AML-193 (cell line): ENCODE measurements around the gene CIITA.

Source experiments
- DNase-seq, 2 experiments: peaks; one replicate each; lab custom pipeline; 2025; lab: John Stamatoyannopoulos, UW

The CIITA gene

DNA sequence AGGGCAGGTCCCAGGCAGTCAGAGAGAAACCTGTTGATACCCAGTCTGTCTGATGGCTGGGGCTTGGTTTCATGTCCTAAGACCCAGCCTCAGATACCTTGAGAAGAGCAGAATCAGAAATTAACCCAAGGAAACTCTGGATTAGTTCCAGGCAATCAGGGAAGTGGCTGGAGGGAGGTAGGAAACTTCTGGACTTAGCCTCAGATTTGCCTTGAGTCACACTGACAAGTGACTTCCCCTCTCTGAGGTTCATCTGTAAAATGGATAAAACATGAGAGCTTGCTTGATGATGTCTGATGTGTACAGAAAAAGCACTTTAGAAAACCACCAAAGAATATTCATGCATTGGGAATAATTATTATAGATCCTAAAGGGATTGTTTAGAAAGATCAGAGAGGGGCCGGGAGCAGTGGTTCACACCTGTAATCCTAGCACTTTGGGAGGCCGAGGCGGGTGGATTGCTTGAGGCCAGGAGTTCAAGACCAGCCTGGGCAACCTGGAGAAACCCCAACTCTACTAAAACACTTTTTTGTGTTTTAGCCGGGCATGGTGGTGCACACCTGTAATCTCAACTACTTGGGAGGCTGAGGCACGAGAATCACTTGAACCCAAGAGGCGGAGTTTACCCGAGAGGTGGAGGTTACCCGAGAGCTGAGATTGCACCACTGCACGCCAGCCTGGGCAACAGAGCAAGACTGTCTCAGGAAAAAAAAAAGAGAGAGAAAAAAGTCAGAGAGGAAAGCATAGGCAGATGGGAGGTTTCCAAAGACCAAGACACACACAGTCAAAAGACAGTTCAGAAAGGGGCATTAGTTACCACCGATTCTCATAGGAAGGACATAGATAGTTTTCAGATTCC lies 3.8 kb downstream of the CIITA start:
- no peak for DNase-seq

DNA sequence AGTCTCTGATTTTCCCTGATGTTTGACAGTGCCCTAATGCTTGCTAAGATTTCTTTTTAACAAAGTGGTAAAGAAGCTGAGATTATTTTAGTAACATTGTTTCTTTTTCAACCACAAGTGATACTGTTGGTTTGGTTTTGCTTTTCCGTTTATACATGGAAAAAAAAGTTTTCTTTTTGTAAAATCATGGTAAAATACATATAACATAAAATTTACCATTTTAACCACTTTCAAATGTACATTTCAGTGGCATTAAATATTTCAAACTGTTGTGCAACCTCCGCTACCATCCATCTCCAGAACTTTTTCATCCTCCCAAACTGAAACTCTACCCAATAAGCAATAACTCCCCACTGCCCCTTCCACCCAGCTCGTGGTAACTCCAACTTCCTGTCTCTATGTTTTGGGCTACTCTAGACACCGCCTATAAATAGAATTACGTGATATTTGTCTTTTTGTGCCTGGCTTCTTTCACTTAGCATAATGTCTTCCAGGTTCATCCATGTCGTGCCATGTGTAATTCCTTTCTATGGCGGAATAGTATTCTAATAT lies 4.6 kb downstream of the CIITA start:
- no peak for DNase-seq

DNA sequence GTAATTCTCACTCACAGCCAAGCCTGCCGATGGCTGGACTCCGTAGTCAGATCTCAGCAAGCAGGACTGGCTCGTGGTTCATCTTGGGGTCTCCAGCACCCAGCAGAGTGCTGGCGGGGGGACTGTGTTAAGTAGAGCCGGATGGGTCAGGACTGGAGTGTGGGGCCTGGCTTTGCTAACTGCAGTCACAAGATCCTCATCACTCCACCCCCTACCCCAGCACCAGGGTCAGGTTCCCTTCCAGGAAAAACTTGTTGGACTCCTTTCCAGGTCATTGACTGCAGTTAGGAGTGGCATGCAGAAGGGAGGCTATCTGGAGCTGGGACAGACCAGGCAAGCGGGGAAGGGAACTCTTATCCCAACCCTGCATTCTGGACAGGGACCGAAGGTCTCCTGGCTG lies 6.0 kb downstream of the CIITA start:
- no peak for DNase-seq

DNA sequence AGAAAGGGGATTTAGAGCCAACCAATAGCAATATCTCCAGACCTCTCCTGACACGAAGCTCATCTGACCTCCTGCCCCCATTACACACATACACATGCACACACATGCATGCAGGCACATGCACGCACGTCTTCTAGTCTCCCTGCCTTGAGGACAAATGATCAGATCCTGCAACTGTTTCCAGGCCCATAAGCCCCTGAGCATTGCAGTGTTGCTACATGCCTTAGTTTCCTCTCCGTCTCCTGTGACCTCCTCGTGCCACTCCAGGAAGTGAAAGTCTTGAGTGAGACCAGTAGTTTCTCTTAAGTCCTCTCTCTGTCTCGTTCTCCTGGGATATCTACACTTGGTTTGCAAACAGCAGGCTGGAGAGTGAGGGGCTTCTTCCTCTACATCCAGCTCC lies 8.2 kb downstream of the CIITA start:
- DNase-seq, result no peak

DNA sequence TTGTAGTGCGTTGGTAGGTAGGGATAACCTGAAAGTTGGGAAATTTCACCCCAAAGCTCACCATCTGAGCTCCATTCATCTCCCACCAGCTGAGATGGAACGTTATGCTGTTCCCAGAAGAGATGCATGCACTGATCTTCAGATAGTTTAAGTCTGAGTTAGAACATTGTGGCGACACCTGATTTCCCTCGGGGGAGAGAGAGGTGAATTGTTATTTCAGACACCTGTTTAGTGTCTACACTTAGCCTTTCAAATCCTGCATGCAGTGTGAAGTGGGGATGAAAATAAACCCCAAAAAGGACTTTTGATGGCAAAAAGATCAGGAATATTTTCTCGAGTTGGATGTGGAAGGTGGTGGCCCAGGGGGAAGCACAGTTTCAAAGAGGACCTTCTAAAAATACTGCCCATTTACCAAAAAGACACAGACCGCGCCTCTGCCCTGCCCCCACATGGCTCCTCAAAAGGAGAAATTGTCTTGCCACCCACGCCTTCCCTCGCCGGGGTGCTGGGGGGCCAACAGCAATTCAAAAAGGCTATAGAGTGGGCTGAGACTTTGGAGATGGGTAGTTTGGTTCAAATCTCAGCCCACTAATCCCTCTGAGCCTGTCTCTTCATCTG lies 11.4 kb downstream of the CIITA start:
- DNase-seq, result no peak

DNA sequence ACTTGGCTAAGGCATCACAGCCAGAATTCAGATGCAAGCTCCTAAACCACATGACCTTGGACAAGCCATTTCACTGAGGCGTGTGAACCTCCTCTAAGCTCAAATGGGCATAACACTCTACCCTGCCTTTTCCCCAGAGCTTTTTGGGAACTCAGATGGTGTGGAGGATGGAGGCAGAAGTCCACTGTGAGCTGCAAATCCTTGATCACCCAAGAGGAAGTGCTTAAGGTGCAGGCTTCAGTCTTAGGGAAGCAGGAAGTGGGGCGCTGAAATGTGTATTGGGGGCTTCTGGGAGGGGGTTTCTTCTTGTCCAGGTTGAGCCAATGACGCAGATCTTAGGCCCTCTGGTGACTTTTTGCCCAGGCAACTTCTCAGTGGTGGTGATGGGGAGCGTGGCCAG lies 12.9 kb downstream of the CIITA start:
- no peak for DNase-seq

DNA sequence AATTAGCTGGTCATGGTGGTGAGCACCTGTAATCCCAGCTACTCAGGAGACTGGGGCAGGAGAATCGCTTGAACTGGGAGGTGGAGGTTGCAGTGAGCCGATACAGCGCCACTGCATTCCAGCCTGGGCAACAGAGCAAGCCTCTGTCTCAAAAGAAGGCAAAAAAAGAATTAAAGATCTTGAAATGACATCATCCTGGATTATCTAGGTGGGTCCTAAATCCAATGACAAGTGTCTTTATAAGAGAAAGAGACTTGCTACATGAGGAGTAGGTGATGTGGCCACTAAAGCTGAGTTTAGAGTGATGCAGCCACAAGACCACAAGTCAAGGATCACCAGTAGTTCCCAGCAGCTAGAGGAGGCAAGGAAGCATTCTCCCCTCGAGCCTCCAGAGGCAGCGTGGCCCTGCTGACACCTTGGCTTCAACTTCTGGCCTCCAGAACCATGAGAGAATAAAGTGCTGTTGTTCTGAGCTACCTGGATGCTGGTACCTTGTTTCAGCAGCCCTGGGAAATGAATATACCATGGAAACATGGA lies 15.8 kb downstream of the CIITA start:
- no peak for DNase-seq

DNA sequence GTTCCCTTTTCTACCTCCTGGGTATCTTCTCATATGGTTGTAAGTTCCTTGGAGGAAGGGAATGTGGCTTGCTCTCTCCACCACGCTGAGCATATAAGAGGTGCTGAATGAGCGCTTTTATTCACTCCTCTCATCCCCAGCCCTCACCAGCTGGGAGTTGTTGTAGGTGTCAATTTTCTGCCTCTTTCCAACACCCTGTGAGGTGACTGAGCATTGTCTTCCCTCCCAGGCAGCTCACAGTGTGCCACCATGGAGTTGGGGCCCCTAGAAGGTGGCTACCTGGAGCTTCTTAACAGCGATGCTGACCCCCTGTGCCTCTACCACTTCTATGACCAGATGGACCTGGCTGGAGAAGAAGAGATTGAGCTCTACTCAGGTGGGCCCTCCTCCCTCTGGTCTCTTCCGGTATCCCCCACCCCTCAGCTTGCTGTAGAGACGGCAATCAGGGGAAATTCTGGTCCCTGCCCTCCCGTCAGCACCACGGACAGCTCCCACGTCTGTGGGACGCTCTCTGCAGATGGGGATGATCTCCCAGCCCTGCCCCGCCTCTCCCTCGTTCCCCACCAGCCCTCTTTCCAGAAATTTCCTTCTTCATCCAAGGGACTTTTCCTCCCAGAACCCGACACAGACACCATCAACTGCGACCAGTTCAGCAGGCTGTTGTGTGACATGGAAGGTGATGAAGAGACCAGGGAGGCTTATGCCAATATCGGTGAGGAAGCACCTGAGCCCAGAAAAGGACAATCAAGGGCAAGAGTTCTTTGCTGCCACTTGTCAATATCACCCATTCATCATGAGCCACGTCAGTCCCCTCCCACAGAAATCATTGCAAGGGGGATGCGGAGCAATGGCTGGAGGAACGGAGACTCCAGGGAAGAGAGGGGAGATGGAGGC lies 18.3 kb downstream of the CIITA start:
- no peak for DNase-seq

DNA sequence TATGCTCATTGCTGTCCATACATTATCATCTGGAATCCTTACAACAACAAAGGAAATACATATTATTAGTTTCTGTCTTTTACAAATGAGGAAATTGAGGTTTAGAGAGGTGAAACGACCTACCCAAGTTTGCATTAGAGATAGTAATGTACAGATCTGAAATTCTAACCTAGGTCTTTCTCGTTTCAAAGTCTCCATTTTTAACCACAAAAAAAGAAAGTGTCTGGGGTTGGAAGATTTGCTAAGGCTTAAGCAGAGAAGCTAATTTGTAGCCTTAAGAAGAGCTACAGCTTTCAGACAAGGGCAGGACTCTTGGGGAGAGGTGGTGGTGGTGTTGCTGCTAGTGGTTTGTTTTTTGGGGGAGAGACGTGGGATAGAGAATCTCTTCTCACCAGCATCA lies 19.2 kb downstream of the CIITA start:
- DNase-seq, result no peak

DNA sequence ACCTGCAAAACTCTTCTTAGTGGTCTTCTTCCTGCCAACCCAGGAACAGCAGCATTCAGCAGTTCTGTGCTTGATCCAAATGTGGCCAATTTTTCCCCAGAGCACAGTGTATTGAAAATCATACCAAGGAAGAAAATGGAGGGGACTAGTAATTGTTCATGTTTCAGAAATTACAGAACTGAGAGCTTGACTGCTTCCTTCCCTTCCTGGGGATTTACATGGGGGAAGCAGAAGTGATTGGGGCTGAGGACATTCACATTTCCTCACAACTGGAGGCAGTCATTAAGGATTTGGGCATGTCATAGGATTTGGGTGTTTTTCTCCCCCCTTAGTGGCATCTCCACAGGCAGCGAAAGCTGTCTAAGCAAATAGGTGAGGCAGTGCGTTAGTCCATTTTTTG lies 19.7 kb downstream of the CIITA start:
- DNase-seq, result no peak

DNA sequence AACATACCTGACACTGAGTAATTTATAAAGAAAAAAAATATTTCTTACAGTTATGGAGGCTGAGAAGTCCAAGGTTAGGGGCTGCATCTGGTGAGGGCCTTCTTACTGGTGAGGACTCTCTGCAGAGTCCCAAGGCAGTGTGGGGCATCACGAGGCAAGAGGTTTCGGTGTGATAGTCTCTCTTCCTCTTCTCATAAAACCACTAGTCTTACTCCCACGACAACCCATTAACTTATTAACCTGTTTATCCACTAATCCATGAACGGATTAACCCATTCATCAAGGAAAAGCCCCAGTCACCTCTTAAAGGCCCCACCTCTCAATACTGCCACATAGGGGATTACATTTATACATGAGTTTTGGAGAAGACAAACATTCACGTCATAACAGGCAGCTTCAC lies 20.1 kb downstream of the CIITA start:
- DNase-seq, result no peak

DNA sequence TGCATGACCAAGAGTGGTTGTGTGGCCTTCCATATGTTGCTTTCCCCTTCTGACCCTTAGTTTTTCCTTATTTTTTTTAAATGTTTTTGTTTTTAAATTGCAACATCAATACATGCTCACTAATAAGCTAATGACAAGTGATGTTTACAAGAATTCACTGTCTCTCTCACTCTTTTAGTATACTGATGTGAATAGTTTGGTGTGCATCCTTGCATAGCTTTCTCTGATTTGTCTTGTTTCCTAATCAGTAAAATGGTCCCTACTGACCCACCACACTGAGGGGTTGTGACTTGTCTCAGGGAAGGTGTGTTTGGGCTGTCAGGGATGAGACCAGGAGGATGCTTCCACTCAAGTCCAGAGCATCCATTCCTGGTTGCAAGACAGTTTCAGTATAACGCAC lies 26.0 kb downstream of the CIITA start:
- no peak for DNase-seq

DNA sequence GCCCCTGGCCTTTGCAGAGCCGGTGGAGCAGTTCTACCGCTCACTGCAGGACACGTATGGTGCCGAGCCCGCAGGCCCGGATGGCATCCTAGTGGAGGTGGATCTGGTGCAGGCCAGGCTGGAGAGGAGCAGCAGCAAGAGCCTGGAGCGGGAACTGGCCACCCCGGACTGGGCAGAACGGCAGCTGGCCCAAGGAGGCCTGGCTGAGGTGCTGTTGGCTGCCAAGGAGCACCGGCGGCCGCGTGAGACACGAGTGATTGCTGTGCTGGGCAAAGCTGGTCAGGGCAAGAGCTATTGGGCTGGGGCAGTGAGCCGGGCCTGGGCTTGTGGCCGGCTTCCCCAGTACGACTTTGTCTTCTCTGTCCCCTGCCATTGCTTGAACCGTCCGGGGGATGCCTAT lies 29.5 kb downstream of the CIITA start:
- DNase-seq, result no peak

DNA sequence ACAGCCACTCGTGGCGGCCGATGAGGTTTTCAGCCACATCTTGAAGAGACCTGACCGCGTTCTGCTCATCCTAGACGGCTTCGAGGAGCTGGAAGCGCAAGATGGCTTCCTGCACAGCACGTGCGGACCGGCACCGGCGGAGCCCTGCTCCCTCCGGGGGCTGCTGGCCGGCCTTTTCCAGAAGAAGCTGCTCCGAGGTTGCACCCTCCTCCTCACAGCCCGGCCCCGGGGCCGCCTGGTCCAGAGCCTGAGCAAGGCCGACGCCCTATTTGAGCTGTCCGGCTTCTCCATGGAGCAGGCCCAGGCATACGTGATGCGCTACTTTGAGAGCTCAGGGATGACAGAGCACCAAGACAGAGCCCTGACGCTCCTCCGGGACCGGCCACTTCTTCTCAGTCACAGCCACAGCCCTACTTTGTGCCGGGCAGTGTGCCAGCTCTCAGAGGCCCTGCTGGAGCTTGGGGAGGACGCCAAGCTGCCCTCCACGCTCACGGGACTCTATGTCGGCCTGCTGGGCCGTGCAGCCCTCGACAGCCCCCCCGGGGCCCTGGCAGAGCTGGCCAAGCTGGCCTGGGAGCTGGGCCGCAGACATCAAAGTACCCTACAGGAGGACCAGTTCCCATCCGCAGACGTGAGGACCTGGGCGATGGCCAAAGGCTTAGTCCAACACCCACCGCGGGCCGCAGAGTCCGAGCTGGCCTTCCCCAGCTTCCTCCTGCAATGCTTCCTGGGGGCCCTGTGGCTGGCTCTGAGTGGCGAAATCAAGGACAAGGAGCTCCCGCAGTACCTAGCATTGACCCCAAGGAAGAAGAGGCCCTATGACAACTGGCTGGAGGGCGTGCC lies 30.1 kb downstream of the CIITA start:
- DNase-seq, result no peak

DNA sequence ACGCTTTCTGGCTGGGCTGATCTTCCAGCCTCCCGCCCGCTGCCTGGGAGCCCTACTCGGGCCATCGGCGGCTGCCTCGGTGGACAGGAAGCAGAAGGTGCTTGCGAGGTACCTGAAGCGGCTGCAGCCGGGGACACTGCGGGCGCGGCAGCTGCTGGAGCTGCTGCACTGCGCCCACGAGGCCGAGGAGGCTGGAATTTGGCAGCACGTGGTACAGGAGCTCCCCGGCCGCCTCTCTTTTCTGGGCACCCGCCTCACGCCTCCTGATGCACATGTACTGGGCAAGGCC lies 30.7 kb downstream of the CIITA start:
- DNase-seq, result no peak

DNA sequence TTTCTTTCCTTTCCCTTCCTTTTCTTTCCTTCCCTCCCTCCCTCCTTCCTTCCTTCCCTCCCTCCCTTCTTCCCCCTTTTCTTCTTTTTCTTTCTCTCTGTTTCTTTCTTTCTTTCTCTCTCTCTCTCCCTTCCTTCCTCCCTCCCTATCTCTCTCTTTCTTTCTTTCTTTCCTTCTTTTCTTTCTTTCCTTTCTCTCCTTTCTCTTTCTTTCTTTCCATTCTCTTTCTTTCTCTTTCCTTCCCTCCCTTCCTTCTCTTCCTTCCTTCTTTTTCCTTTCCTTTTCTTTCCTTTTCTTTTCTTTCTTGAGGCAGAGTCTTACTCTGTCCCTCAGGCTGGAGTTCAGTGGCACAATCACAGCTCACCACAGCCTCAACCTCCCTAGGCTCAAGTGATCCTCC lies 34.3 kb downstream of the CIITA start:
- no peak for DNase-seq

DNA sequence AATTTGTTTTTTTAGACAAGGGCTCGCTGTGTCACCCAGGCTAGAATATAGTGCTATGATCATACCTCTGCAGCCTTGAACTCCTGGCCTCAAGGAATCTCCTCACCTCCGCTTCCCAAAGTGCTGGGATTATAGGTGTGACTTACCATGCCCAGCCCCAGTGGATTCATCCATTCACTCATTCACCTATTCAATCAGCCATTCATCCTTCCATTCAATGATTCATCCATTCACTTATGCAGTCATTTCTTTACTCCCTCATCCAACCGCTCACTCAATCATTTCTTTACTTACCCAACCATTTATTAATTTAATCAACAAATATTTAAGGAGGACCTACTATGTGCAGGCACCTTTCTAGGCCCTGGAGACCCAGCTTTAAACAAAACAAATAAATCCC lies 39.5 kb downstream of the CIITA start:
- no peak for DNase-seq

DNA sequence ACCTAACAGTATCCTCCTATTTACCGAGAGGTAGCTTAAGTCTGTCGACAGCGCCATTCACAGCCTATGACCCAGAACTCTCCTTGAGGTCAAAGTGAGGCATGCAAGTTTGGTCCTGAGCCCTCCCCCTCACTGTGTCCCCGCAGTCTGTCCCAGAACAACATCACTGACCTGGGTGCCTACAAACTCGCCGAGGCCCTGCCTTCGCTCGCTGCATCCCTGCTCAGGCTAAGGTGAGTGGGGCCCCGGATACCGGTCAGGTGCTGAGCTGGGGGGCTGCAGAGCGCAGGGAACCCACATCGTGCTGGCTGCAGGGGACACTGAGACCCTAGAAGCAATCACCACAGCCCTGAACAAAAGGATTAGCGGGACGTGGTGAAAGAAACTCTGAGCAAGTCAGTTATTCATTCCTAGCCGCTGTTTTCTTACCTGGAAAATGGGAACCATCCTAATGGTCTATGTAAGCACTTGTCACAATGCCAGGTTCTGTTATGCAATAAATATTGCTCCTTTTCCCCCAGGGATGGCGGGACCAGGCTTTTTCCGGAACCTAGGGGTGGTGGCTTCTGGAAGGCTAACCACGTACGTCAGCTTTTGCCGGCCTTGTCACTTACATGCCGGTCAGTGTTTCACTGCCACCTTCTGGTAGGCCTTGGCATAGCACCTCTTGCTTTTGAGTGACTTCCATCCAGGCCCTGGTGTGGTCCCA lies 41.4 kb downstream of the CIITA start:
- peak; percentile 67 to 72 for DNase-seq

DNA sequence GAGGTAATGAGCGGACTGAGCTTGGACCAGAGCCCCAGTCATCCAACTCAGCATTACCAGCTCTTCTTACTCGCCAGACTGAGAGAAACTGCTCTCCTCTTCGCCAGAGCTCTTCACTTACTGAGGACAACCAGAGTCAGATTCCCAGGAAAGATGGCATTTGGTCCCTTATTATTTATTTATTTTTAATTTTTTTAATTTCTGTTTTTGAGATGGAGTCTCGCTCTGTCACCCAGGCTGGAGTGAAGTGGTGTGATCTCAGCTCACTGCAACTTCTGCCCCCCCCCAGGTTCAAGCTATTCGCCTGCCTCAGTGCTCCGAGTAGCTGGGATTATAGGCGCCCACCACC lies 42.0 kb downstream of the CIITA start:
- no peak for DNase-seq

DNA sequence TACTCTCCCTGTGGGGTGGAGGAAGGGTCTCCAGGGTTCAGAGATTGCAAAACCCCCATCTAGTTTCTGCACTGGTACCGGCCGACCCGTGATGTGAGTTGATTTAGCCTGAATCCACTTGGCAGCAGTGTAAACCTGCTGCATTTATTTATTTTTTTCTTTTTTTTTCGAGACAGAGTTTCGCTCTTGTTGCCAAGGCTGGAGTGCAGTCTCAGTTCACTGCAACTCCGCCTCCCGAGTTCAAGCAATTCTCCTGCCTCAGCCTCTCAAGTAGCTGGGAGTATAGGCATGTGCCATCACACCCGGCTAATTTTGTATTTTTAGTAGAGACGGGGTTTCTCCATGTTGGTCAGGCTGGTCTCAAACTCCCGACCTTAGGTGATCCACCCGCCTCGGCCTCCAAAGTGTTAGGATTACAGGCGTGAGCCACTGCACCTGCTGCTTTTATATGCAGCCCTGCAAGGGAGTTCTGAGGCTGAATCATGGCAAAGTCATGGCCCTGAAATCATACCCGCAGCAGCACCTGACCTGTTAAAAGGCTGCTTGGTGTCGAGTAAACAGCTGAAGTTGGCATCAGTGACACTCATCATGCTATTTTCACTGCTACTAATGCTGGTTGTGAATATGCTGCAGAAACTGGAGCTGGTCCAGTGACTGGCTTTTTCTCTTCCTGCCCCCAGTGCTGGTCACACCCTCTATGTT lies 43.9 kb downstream of the CIITA start:
- DNase-seq, result no peak
